HCEC 1CT (cell line): ENCODE results near the gene CARHSP1.
"Not testable (repeated sequence)": the region's sequence is repeated elsewhere in the genome, so short reads cannot be mapped to it uniquely, and the experiment has no call there.

Experiments
- DNase-seq: peaks from one replicate; pipeline ENCODE4 v3.0.0-alpha.2; 2017

The CARHSP1 gene

GRCh38 chr16:8868416-8869211 is at the start of gene CARHSP1:
Gene CARHSP1 (minus strand): TSS chr16:8869006. CDS start chr16:8859328, 9,678 bp downstream.
- DNase-seq: peak; percentile 92

GRCh38 chr16:8917336-8917735 is 48.5 kb upstream of the CARHSP1 start:
- not testable (repeated sequence) for DNase-seq

- DNase-seq: no peak
Observed at GRCh38 chr16:8916541-8917225, 47.9 kb upstream of the CARHSP1 start.

GRCh38 chr16:8915722-8916301 is 47.0 kb upstream of the CARHSP1 start:
- DNase-seq: no peak

GRCh38 chr16:8914098-8914497 is 45.3 kb upstream of the CARHSP1 start:
- DNase-seq: no peak

- DNase-seq: no peak
Observed at GRCh38 chr16:8912793-8913192, 44.0 kb upstream of the CARHSP1 start.

GRCh38 chr16:8910811-8911210 is 42.0 kb upstream of the CARHSP1 start:
- DNase-seq: no peak

GRCh38 chr16:8908810-8909468 is 40.1 kb upstream of the CARHSP1 start:
- peak; percentile 18 for DNase-seq

- no peak for DNase-seq
Observed at GRCh38 chr16:8907096-8907495, 38.3 kb upstream of the CARHSP1 start.

- no peak for DNase-seq
Observed at GRCh38 chr16:8905795-8906591, 37.2 kb upstream of the CARHSP1 start.

- DNase-seq: peak; percentile 32
Observed at GRCh38 chr16:8905168-8905762, 36.5 kb upstream of the CARHSP1 start.

GRCh38 chr16:8904018-8904430 is 35.2 kb upstream of the CARHSP1 start:
- no peak for DNase-seq

GRCh38 chr16:8903004-8903403 is 34.2 kb upstream of the CARHSP1 start:
- no peak for DNase-seq

GRCh38 chr16:8901320-8901861 is 32.6 kb upstream of the CARHSP1 start:
- DNase-seq: no peak

GRCh38 chr16:8900343-8900742 is 31.5 kb upstream of the CARHSP1 start:
- no peak for DNase-seq

GRCh38 chr16:8899709-8900317 is 31.0 kb upstream of the CARHSP1 start:
- DNase-seq: no peak

- no peak for DNase-seq
Observed at GRCh38 chr16:8898660-8899318, 30.0 kb upstream of the CARHSP1 start.

GRCh38 chr16:8894736-8895334 is 26.0 kb upstream of the CARHSP1 start:
- DNase-seq: no peak

GRCh38 chr16:8893976-8894690 is 25.3 kb upstream of the CARHSP1 start:
- DNase-seq: no peak

- DNase-seq: no peak
Observed at GRCh38 chr16:8893426-8893825, 24.6 kb upstream of the CARHSP1 start.
